Tibial artery (tissue), 4 donors: ENCODE data around the gene FOXQ1.

Source experiments
- DNase-seq, 2 donors: peaks; one replicate each; pipeline ENCODE4 v3.0.0-alpha.2; 2019
- H3K27ac ChIP-seq, 2 donors: fragments of 200-600 bp; sonication (generic) in 1 of 2; 1 replicate in 1 of 2; 2 replicates in 1 of 2; pipeline ENCODE4 v1.5.1; 2018 to 2019; ENCODE audit warnings: mild to moderate bottlenecking in 1 of 2
- H3K27me3 ChIP-seq, 2 donors: fragments of 200-600 bp; sonication (generic) in 1 of 2; one replicate each; pipeline versions ENCODE4 v1.5.1 to v1.6.0; 2016 to 2019
- H3K36me3 ChIP-seq, 3 donors: fragments of 200-600 bp; sonication (generic) in 2 of 3; one replicate each; pipeline ENCODE4 v1.5.1; 2016 to 2019; ENCODE audit warnings: mild to moderate bottlenecking in 2 of 3
- H3K4me1 ChIP-seq, 4 donors: fragments of 200-600 bp; sonication (generic) in 2 of 4; 1 replicate in 3 of 4; 2 replicates in 1 of 4; pipeline ENCODE4 v1.5.1; 2016 to 2019
- H3K4me3 ChIP-seq, 2 donors: fragments of 200-600 bp; sonication (generic) in 1 of 2; 1 replicate in 1 of 2; 2 replicates in 1 of 2; pipeline ENCODE4 v1.5.1; 2018 to 2019; ENCODE audit warnings: mild to moderate bottlenecking in 2 of 2
- H3K9me3 ChIP-seq, 3 donors: fragments of 200-600 bp; sonication (generic) in 1 of 3; one replicate each; pipeline ENCODE4 v1.5.1; 2016 to 2019
- intact Hi-C: fragments of 100-400 bp; cut with DNase I; formaldehyde crosslinking; loops from one replicate; pipeline ENCODE4 v1.15.0; 2023; ENCODE audit warnings: low total_unique reads
- TF ChIP-seq, protein P1 (sequence below), 2 experiments: fragments of 200-600 bp in 1 of 2; fragments of 450-650 bp in 1 of 2; IDR thresholded peaks; one replicate each; pipeline ENCODE4 v1.5.1; 2017 to 2019; ENCODE audit warnings: antibody characterized with exemption in 2 of 2, mild to moderate bottlenecking in 1 of 2, moderate library complexity in 1 of 2

Gene FOXQ1

DNA sequence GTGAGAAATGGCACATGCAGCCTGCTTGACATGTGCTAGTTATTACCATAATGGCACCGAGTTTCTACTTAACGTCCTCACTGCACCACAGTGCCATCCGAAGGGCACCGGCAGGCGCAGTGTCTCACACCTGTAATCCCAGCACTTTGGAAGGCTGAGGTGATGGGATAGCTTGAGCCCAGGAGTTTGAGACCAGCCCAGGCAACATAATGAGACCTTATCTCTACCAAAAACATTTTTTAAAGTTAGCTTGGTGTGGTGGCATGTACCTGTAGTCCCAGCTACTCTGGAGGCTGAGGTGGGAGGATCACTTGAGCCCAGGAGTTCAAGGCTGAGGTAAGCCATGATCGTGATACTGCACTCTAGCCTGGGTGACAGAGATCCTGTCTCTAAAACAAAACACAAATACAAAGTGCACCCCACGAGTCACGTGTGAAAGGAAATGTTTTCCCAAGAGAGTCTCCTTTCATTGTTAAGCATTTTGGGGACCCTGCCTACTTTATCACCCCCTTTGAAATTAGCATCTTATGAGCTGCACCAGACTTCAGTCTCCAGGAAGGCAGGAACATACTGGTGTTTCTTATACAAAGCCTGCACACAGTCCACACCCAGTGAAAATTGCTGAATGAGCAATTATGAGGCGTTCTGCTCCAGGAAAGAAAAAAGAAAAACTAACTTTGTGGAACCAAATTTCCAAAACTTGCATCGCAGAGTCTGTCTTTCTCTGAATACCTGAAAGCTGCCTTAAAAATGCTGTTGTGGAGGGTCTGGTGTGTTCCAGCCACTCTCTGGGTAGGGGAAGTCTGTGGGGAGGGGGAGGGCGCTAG, 47.1 kb upstream of the FOXQ1 start:
- no peak for DNase-seq
- Histone ChIP-seq H3K4me1 (no peaks in the 10 kb centered on the region), H3K27me3 (peaks cover 0 to 10% of the 10 kb centered on the region in 2 donors), H3K27ac (no peak overlapping the region), H3K36me3 (no peaks in the 10 kb centered on the region), H3K9me3 (no peaks in the 10 kb centered on the region), H3K4me3 (no peak overlapping the region)
- intact Hi-C loops = no loop called here
- TF ChIP-seq, protein P1, sequence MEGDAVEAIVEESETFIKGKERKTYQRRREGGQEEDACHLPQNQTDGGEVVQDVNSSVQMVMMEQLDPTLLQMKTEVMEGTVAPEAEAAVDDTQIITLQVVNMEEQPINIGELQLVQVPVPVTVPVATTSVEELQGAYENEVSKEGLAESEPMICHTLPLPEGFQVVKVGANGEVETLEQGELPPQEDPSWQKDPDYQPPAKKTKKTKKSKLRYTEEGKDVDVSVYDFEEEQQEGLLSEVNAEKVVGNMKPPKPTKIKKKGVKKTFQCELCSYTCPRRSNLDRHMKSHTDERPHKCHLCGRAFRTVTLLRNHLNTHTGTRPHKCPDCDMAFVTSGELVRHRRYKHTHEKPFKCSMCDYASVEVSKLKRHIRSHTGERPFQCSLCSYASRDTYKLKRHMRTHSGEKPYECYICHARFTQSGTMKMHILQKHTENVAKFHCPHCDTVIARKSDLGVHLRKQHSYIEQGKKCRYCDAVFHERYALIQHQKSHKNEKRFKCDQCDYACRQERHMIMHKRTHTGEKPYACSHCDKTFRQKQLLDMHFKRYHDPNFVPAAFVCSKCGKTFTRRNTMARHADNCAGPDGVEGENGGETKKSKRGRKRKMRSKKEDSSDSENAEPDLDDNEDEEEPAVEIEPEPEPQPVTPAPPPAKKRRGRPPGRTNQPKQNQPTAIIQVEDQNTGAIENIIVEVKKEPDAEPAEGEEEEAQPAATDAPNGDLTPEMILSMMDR (IDR thresholded peaks at IDR 0.05) = no peak

GRCh38 chr6:1266686-1267056, 45.2 kb upstream of the FOXQ1 start:
- DNase-seq = no peak
- no peak overlapping the region for H3K27ac ChIP-seq
- H3K36me3 ChIP-seq = no peaks in the 10 kb centered on the region
- intact Hi-C loops = no loop called here
- TF ChIP-seq, protein P1 (IDR thresholded peaks at IDR 0.05) = no peak
- no peaks in the 10 kb centered on the region for H3K9me3 ChIP-seq
- H3K27me3 ChIP-seq = peaks cover 0 to 11% of the 10 kb centered on the region in 2 donors
- H3K4me3 ChIP-seq = no peak overlapping the region
- no peaks in the 10 kb centered on the region for H3K4me1 ChIP-seq

GRCh38 chr6:1267057-1267732, 44.7 kb upstream of the FOXQ1 start:
- Histone ChIP-seq H3K27me3 (peaks cover 0 to 14% of the 10 kb centered on the region in 2 donors), H3K27ac (no peak overlapping the region), H3K4me3 (no peak overlapping the region), H3K36me3 (no peaks in the 10 kb centered on the region), H3K4me1 (no peaks in the 10 kb centered on the region), H3K9me3 (peaks cover 0 to 2% (median 0%) of the 10 kb centered on the region in 3 donors)
- intact Hi-C loops = no loop called here
- no peak for DNase-seq
- TF ChIP-seq, protein P1 (IDR thresholded peaks at IDR 0.05) = no peak

GRCh38 chr6:1267790-1268762, 43.8 kb upstream of the FOXQ1 start:
- no peaks in the 10 kb centered on the region for H3K36me3 ChIP-seq
- H3K9me3 ChIP-seq = peaks cover 0 to 7% (median 0%) of the 10 kb centered on the region in 3 donors
- TF ChIP-seq, protein P1 (IDR thresholded peaks at IDR 0.05) = no peak
- intact Hi-C loops = no loop called here
- no peak overlapping the region for H3K27ac ChIP-seq
- no peak for DNase-seq
- H3K27me3 ChIP-seq = peaks cover 0 to 20% of the 10 kb centered on the region in 2 donors
- no peak overlapping the region for H3K4me3 ChIP-seq
- no peaks in the 10 kb centered on the region for H3K4me1 ChIP-seq

GRCh38 chr6:1271071-1271763, 40.7 kb upstream of the FOXQ1 start:
- no peak overlapping the region for H3K4me3 ChIP-seq
- peaks cover 0 to 18% of the 10 kb centered on the region in 2 donors for H3K27me3 ChIP-seq
- H3K4me1 ChIP-seq = no peaks in the 10 kb centered on the region
- no peak overlapping the region for H3K27ac ChIP-seq
- H3K9me3 ChIP-seq = peaks cover 0 to 7% (median 0%) of the 10 kb centered on the region in 3 donors
- no peak for DNase-seq
- intact Hi-C loops = no loop called here
- no peaks in the 10 kb centered on the region for H3K36me3 ChIP-seq
- TF ChIP-seq, protein P1 (IDR thresholded peaks at IDR 0.05) = no peak
